ENCODE data around the gene SAMD4A. TPM values are rescaled to one million over a fixed set of nuclear protein-coding genes. Genes with fewer than 3 reads are reported as not detected.

The SAMD4A gene
- polyA plus RNA-seq, 4 donors = 2.7 to 9.6 (median 3.5) TPM

GRCh38 chr14:54580933-54581332, 14.0 kb downstream of the SAMD4A start:
- Histone ChIP-seq H3K9me3 (ENCODE audit: control insufficient read depth in 2 of 2, insufficient read depth in 1 of 2, low read depth in 1 of 2, low read length in 1 of 2) (no peaks in the 10 kb centered on the region), H3K27me3 (ENCODE audit: control insufficient read depth in 3 of 3, insufficient read depth in 3 of 3, low read length in 3 of 3) (no peaks in the 10 kb centered on the region), H3K36me3 (ENCODE audit: control insufficient read depth in 3 of 3, insufficient read depth in 2 of 3, low read depth in 1 of 3, low read length in 3 of 3) (peaks cover 0 to 5% (median 0%) of the 10 kb centered on the region in 3 donors), H3K27ac (ENCODE audit: low read depth in 1 of 3, low read length in 2 of 3) (no peak overlapping the region), H3K4me1 (ENCODE audit: control insufficient read depth in 3 of 3, insufficient read depth in 2 of 3, low read depth in 1 of 3, low read length in 2 of 3) (peaks cover 0 to 5% (median 3%) of the 10 kb centered on the region in 3 donors), H3K4me3 (ENCODE audit: low read depth in 1 of 3, low read length in 3 of 3) (no peak overlapping the region)
- FAIRE-seq (no peak), DNase-seq (no peak)
- WGBS, 3 donors = 93 to 97% (median 97%) methylated on average over 3 of the region's 3 CpGs

- Histone ChIP-seq H3K36me3 (ENCODE audit: control insufficient read depth in 3 of 3, insufficient read depth in 2 of 3, low read depth in 1 of 3, low read length in 3 of 3) (no peaks in the 10 kb centered on the region), H3K9me3 (ENCODE audit: control insufficient read depth in 2 of 2, insufficient read depth in 1 of 2, low read depth in 1 of 2, low read length in 1 of 2) (no peaks in the 10 kb centered on the region), H3K4me3 (ENCODE audit: low read depth in 1 of 3, low read length in 3 of 3) (no peak overlapping the region), H3K27ac (ENCODE audit: low read depth in 1 of 3, low read length in 2 of 3) (no peak overlapping the region), H3K27me3 (ENCODE audit: control insufficient read depth in 3 of 3, insufficient read depth in 3 of 3, low read length in 3 of 3) (no peaks in the 10 kb centered on the region), H3K4me1 (ENCODE audit: control insufficient read depth in 3 of 3, insufficient read depth in 2 of 3, low read depth in 1 of 3, low read length in 2 of 3) (peaks cover 0 to 5% (median 3%) of the 10 kb centered on the region in 3 donors)
- 91 to 94% (median 94%) methylated on average over 7 of the region's 7 CpGs for WGBS, 3 donors
- DNase-seq = no peak
- no peak for FAIRE-seq
Observed at GRCh38 chr14:54582334-54582733, 15.4 kb downstream of the SAMD4A start.

DNA sequence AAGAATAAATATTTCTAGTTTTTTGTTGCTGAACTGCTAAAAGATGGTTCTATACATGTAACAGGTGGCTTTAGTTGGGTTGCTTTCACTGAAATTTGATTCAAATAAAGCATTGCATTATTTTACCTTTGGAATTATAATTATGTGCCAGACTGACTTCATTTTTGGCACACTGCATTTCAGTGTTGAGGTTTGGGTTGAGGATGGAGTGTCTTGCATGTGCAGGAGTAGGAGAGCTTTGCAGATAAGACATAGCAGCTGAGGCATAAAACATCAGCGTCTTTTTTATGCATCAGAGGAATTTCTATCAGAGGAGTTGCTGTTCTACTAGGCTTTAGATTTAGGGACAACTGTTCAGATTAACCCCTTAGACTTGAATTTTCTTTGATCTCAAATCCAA, 17.2 kb downstream of the SAMD4A start:
- 13 to 63% (median 30%) methylated on average over 1 of the region's 1 CpG for WGBS, 3 donors
- Histone ChIP-seq H3K9me3 (ENCODE audit: control insufficient read depth in 2 of 2, insufficient read depth in 1 of 2, low read depth in 1 of 2, low read length in 1 of 2) (no peaks in the 10 kb centered on the region), H3K4me3 (ENCODE audit: low read depth in 1 of 3, low read length in 3 of 3) (no peak overlapping the region), H3K27me3 (ENCODE audit: control insufficient read depth in 3 of 3, insufficient read depth in 3 of 3, low read length in 3 of 3) (no peaks in the 10 kb centered on the region), H3K4me1 (ENCODE audit: control insufficient read depth in 3 of 3, insufficient read depth in 2 of 3, low read depth in 1 of 3, low read length in 2 of 3) (peaks cover 0 to 3% (median 0%) of the 10 kb centered on the region in 3 donors), H3K27ac (ENCODE audit: low read depth in 1 of 3, low read length in 2 of 3) (no peak overlapping the region), H3K36me3 (ENCODE audit: control insufficient read depth in 3 of 3, insufficient read depth in 2 of 3, low read depth in 1 of 3, low read length in 3 of 3) (no peaks in the 10 kb centered on the region)
- no peak for FAIRE-seq
- DNase-seq = no peak

- Histone ChIP-seq H3K27ac (ENCODE audit: low read depth in 1 of 3, low read length in 2 of 3) (no peak overlapping the region), H3K4me3 (ENCODE audit: low read depth in 1 of 3, low read length in 3 of 3) (no peak overlapping the region), H3K27me3 (ENCODE audit: control insufficient read depth in 3 of 3, insufficient read depth in 3 of 3, low read length in 3 of 3) (no peaks in the 10 kb centered on the region), H3K36me3 (ENCODE audit: control insufficient read depth in 3 of 3, insufficient read depth in 2 of 3, low read depth in 1 of 3, low read length in 3 of 3) (no peaks in the 10 kb centered on the region), H3K4me1 (ENCODE audit: control insufficient read depth in 3 of 3, insufficient read depth in 2 of 3, low read depth in 1 of 3, low read length in 2 of 3) (no peaks in the 10 kb centered on the region), H3K9me3 (ENCODE audit: control insufficient read depth in 2 of 2, insufficient read depth in 1 of 2, low read depth in 1 of 2, low read length in 1 of 2) (no peaks in the 10 kb centered on the region)
- DNase-seq (no peak), FAIRE-seq (no peak)
- 69 to 87% (median 78%) methylated on average over 3 of the region's 3 CpGs for WGBS, 3 donors
Observed at GRCh38 chr14:54585214-54585613, 18.3 kb downstream of the SAMD4A start.

DNA sequence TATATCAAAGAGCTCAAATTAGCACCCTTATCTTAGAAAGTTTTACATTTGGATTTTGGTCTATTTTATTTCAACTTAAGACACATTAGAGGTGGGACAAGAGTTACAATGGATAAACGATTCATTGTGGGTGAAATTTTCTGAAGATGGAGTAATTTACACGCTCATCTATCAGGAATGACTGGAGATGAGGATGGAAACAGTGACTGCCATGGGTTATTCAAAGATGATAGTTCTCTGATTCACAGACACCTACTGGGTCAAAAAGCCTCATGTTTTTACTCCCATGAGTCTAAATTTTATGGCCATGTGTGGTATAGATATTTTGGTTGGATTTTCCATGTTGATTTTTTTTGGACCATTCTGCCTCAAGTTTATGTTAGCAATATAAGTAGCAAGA, 22.1 kb downstream of the SAMD4A start:
- WGBS, 3 donors = 80 to 82% (median 81%) methylated on average over 2 of the region's 2 CpGs
- FAIRE-seq (no peak), DNase-seq (no peak)
- H3K27me3 ChIP-seq (ENCODE audit: control insufficient read depth in 3 of 3, insufficient read depth in 3 of 3, low read length in 3 of 3) = no peaks in the 10 kb centered on the region
- H3K9me3 ChIP-seq (ENCODE audit: control insufficient read depth in 2 of 2, insufficient read depth in 1 of 2, low read depth in 1 of 2, low read length in 1 of 2) = no peaks in the 10 kb centered on the region
- H3K4me3 ChIP-seq (ENCODE audit: low read depth in 1 of 3, low read length in 3 of 3) = no peak overlapping the region
- no peak overlapping the region for H3K27ac ChIP-seq (ENCODE audit: low read depth in 1 of 3, low read length in 2 of 3)
- H3K36me3 ChIP-seq (ENCODE audit: control insufficient read depth in 3 of 3, insufficient read depth in 2 of 3, low read depth in 1 of 3, low read length in 3 of 3) = no peaks in the 10 kb centered on the region
- H3K4me1 ChIP-seq (ENCODE audit: control insufficient read depth in 3 of 3, insufficient read depth in 2 of 3, low read depth in 1 of 3, low read length in 2 of 3) = no peaks in the 10 kb centered on the region

DNA sequence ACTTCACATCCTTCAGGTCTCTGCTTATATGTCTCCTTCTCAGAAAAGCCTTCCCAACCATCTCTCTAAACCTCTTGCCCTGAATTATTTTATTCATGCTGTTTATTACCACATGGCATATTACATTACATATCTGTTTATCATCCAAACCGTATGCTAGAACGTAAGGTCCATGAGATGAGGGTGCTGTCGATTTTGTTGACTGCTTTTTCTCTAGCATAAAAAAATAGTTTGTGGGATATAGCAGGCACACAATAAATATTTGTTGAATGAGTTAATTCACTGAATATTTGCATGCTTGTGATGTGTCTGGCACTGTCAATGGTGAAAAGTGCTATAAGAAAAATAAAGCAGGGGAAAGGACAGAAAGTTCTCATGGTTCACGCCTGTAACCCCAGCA, 22.9 kb downstream of the SAMD4A start:
- no peak overlapping the region for H3K4me3 ChIP-seq (ENCODE audit: low read depth in 1 of 3, low read length in 3 of 3)
- H3K27me3 ChIP-seq (ENCODE audit: control insufficient read depth in 3 of 3, insufficient read depth in 3 of 3, low read length in 3 of 3) = no peaks in the 10 kb centered on the region
- FAIRE-seq = no peak
- no peaks in the 10 kb centered on the region for H3K36me3 ChIP-seq (ENCODE audit: control insufficient read depth in 3 of 3, insufficient read depth in 2 of 3, low read depth in 1 of 3, low read length in 3 of 3)
- no peak overlapping the region for H3K27ac ChIP-seq (ENCODE audit: low read depth in 1 of 3, low read length in 2 of 3)
- H3K4me1 ChIP-seq (ENCODE audit: control insufficient read depth in 3 of 3, insufficient read depth in 2 of 3, low read depth in 1 of 3, low read length in 2 of 3) = no peaks in the 10 kb centered on the region
- no peak for DNase-seq
- 68 to 88% (median 78%) methylated on average over 4 of the region's 4 CpGs for WGBS, 3 donors
- H3K9me3 ChIP-seq (ENCODE audit: control insufficient read depth in 2 of 2, insufficient read depth in 1 of 2, low read depth in 1 of 2, low read length in 1 of 2) = no peaks in the 10 kb centered on the region

- FAIRE-seq (no peak), DNase-seq (no peak)
- no peaks in the 10 kb centered on the region for H3K36me3 ChIP-seq (ENCODE audit: control insufficient read depth in 3 of 3, insufficient read depth in 2 of 3, low read depth in 1 of 3, low read length in 3 of 3)
Observed at GRCh38 chr14:54590481-54590880, 23.6 kb downstream of the SAMD4A start.

GRCh38 chr14:54591461-54591860, 24.5 kb downstream of the SAMD4A start:
- H3K4me3 ChIP-seq (ENCODE audit: low read depth in 1 of 3, low read length in 3 of 3) = no peak overlapping the region
- H3K27ac ChIP-seq (ENCODE audit: low read depth in 1 of 3, low read length in 2 of 3) = no peak overlapping the region
- FAIRE-seq (no peak), DNase-seq (no peak)
- H3K4me1 ChIP-seq (ENCODE audit: control insufficient read depth in 3 of 3, insufficient read depth in 2 of 3, low read depth in 1 of 3, low read length in 2 of 3) = no peaks in the 10 kb centered on the region
- no peaks in the 10 kb centered on the region for H3K9me3 ChIP-seq (ENCODE audit: control insufficient read depth in 2 of 2, insufficient read depth in 1 of 2, low read depth in 1 of 2, low read length in 1 of 2)
- H3K27me3 ChIP-seq (ENCODE audit: control insufficient read depth in 3 of 3, insufficient read depth in 3 of 3, low read length in 3 of 3) = no peaks in the 10 kb centered on the region
- no peaks in the 10 kb centered on the region for H3K36me3 ChIP-seq (ENCODE audit: control insufficient read depth in 3 of 3, insufficient read depth in 2 of 3, low read depth in 1 of 3, low read length in 3 of 3)
- 94 to 97% (median 96%) methylated on average over 1 of the region's 1 CpG for WGBS, 3 donors

More at GRCh38 chr14:54590481-54590880, 23.6 kb downstream of the SAMD4A start:
- Histone ChIP-seq H3K9me3 (ENCODE audit: control insufficient read depth in 2 of 2, insufficient read depth in 1 of 2, low read depth in 1 of 2, low read length in 1 of 2) (no peaks in the 10 kb centered on the region), H3K27ac (ENCODE audit: low read depth in 1 of 3, low read length in 2 of 3) (no peak overlapping the region), H3K4me3 (ENCODE audit: low read depth in 1 of 3, low read length in 3 of 3) (no peak overlapping the region), H3K27me3 (ENCODE audit: control insufficient read depth in 3 of 3, insufficient read depth in 3 of 3, low read length in 3 of 3) (no peaks in the 10 kb centered on the region), H3K4me1 (ENCODE audit: control insufficient read depth in 3 of 3, insufficient read depth in 2 of 3, low read depth in 1 of 3, low read length in 2 of 3) (no peaks in the 10 kb centered on the region)

DNA sequence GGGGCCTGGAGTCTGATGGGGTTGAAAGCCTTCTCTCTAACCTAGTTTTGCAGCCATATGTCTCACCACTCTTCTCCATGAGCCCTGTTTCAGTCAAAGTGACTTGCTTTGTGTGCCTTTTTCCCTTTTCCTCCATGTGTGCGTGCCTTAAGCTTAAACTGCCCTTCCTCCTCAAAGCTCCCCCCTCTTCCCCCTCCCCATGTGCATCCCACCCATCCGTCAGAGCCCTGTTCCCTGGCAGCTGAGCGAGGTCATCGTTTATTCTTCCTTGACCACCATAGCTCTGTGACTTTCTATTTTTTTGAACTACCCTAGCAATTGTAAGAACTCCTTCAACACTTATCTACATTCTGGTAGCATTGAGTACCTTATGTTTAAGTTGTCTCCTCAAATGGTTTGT, 24.9 kb downstream of the SAMD4A start:
- Histone ChIP-seq H3K9me3 (ENCODE audit: control insufficient read depth in 2 of 2, insufficient read depth in 1 of 2, low read depth in 1 of 2, low read length in 1 of 2) (no peaks in the 10 kb centered on the region), H3K4me1 (ENCODE audit: control insufficient read depth in 3 of 3, insufficient read depth in 2 of 3, low read depth in 1 of 3, low read length in 2 of 3) (no peaks in the 10 kb centered on the region), H3K27me3 (ENCODE audit: control insufficient read depth in 3 of 3, insufficient read depth in 3 of 3, low read length in 3 of 3) (no peaks in the 10 kb centered on the region), H3K36me3 (ENCODE audit: control insufficient read depth in 3 of 3, insufficient read depth in 2 of 3, low read depth in 1 of 3, low read length in 3 of 3) (no peaks in the 10 kb centered on the region), H3K4me3 (ENCODE audit: low read depth in 1 of 3, low read length in 3 of 3) (no peak overlapping the region), H3K27ac (ENCODE audit: low read depth in 1 of 3, low read length in 2 of 3) (no peak overlapping the region)
- 75 to 96% (median 84%) methylated on average over 4 of the region's 4 CpGs for WGBS, 3 donors
- FAIRE-seq (no peak), DNase-seq (no peak)

Measured in small intestine (tissue), 7 donors.